Fibroblast of lung (primary cell): ENCODE measurements around the gene LRR1. TPM values are rescaled to one million over a fixed set of nuclear protein-coding genes. Genes with fewer than 3 reads are reported as not detected.

Source experiments
- DNase-seq, 2 donors: peaks; one replicate each; pipeline versions ENCODE4 v3.0.0 to v3.0.0-alpha.2; 2010; ENCODE audit warnings: low read depth in 2 of 2
- H2AFZ ChIP-seq: 2 replicates; pipeline ENCODE4 v1.5.1; 2012; ENCODE audit warnings: low read length, control low read depth, inconsistent platforms
- H3K27ac ChIP-seq: 2 replicates; pipeline ENCODE4 v1.5.1; 2011; ENCODE audit warnings: low read length, control low read depth; ENCODE audit not compliant: insufficient read depth
- H3K27me3 ChIP-seq: 2 replicates; pipeline ENCODE4 v1.5.1; 2011; ENCODE audit warnings: mild to moderate bottlenecking, low read length; ENCODE audit not compliant: control insufficient read depth, insufficient read depth
- H3K36me3 ChIP-seq: 2 replicates; pipeline ENCODE4 v1.5.1; 2011; ENCODE audit warnings: low read length; ENCODE audit not compliant: control insufficient read depth, insufficient read depth
- H3K4me1 ChIP-seq: 2 replicates; pipeline ENCODE4 v1.5.1; 2011; ENCODE audit warnings: low read length; ENCODE audit not compliant: control insufficient read depth, insufficient read depth; ENCODE audit errors: extremely low read depth
- H3K4me2 ChIP-seq: 2 replicates; pipeline ENCODE4 v1.5.1; 2011; ENCODE audit warnings: low read length, control low read depth; ENCODE audit not compliant: insufficient read depth; ENCODE audit errors: extremely low read depth
- H3K4me3 ChIP-seq, 4 experiments: fragments of 200-600 bp in 1 of 4; sonication (generic) in 1 of 4; replicated peaks in 1 of 4; 2 replicates each; pipeline ENCODE4 v1.5.1; 2011 to 2016; ENCODE audit warnings: low read length in 4 of 4, low read depth in 3 of 4, mild to moderate bottlenecking in 3 of 4, control low read depth in 2 of 4, inconsistent platforms in 1 of 4, mixed read lengths in 1 of 4; ENCODE audit not compliant: insufficient read depth in 1 of 4; ENCODE audit errors: control extremely low read depth in 1 of 4
- H3K79me2 ChIP-seq: 2 replicates; pipeline ENCODE4 v1.5.1; 2012; ENCODE audit warnings: mild to moderate bottlenecking, low read length, inconsistent platforms; ENCODE audit not compliant: control insufficient read depth, insufficient read depth
- H3K9ac ChIP-seq: 2 replicates; pipeline ENCODE4 v1.5.1; 2011; ENCODE audit warnings: mild to moderate bottlenecking, low read length, control low read depth; ENCODE audit not compliant: insufficient read depth
- H3K9me3 ChIP-seq: 2 replicates; pipeline ENCODE4 v1.5.1; 2012; ENCODE audit warnings: low read depth, low read length; ENCODE audit not compliant: control insufficient read depth, insufficient read depth
- H4K20me1 ChIP-seq: 2 replicates; pipeline ENCODE4 v1.5.1; 2011; ENCODE audit warnings: low read length; ENCODE audit not compliant: control insufficient read depth, insufficient read depth; ENCODE audit errors: extremely low read depth
- EZH2 ChIP-seq: IDR thresholded peaks from 2 replicates; pipeline ENCODE4 v1.5.1; 2012; ENCODE audit warnings: low read length, control low read depth, mild to moderate bottlenecking; ENCODE audit errors: missing control alignments
- polyA plus RNA-seq, 2 donors: library from polyadenylated mRNA; depleted of rRNA in 1 of 2; stranded (reverse) in 1 of 2; unstranded in 1 of 2; fragments of >200 nt; gene quantifications; 2 replicates each; pipeline ENCODE4 v1.2.1, GENCODE V29; 2011 to 2012; ENCODE audit warnings: missing spikeins in 1 of 2
- total RNA-seq: library from RNA; depleted of rRNA; stranded (reverse); fragments of >200 nt; gene quantifications from 2 replicates; pipeline ENCODE4 v1.2.1, GENCODE V29; 2014
- TF ChIP-seq, protein P1 (sequence below), 2 donors: IDR thresholded peaks in 1 of 2; conservative IDR thresholded peaks in 1 of 2; 1 replicate in 1 of 2; 2 replicates in 1 of 2; pipeline ENCODE4 v1.5.1; 2011 to 2012; ENCODE audit warnings: low read length in 2 of 2, control low read depth in 1 of 2, inconsistent platforms in 1 of 2, low read depth in 1 of 2, mild to moderate bottlenecking in 1 of 2

The LRR1 gene
- total and polyA plus RNA-seq, 2 donors (not counting 1 experiment from before 2014, with no cell fraction given): 10.7 to 10.9 TPM

GRCh38 chr14:49607583-49607982 is 8.8 kb downstream of the LRR1 start:
- no peaks in the 10 kb centered on the region for H3K27me3 ChIP-seq
- H3K4me2 ChIP-seq: no peak overlapping the region
- peaks cover 1% of the 10 kb centered on the region for H3K36me3 ChIP-seq
- no peak overlapping the region for H3K27ac ChIP-seq
- no peak overlapping the region for H3K4me3 ChIP-seq
- no peaks in the 10 kb centered on the region for H4K20me1 ChIP-seq
- H3K9ac ChIP-seq: no peak overlapping the region
- no peak for DNase-seq
- H2AFZ ChIP-seq: no peak overlapping the region
- peaks cover 13% of the 10 kb centered on the region for H3K79me2 ChIP-seq
- TF ChIP-seq, protein P1, sequence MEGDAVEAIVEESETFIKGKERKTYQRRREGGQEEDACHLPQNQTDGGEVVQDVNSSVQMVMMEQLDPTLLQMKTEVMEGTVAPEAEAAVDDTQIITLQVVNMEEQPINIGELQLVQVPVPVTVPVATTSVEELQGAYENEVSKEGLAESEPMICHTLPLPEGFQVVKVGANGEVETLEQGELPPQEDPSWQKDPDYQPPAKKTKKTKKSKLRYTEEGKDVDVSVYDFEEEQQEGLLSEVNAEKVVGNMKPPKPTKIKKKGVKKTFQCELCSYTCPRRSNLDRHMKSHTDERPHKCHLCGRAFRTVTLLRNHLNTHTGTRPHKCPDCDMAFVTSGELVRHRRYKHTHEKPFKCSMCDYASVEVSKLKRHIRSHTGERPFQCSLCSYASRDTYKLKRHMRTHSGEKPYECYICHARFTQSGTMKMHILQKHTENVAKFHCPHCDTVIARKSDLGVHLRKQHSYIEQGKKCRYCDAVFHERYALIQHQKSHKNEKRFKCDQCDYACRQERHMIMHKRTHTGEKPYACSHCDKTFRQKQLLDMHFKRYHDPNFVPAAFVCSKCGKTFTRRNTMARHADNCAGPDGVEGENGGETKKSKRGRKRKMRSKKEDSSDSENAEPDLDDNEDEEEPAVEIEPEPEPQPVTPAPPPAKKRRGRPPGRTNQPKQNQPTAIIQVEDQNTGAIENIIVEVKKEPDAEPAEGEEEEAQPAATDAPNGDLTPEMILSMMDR (conservative IDR thresholded peaks at IDR 0.05 in 1 of 2, IDR thresholded peaks at IDR 0.05 in 1 of 2; ENCODE audit: low read depth in 1 of 2, low read length in 2 of 2): no peak
- no peak for TF ChIP-seq EZH2
- no peaks in the 10 kb centered on the region for H3K4me1 ChIP-seq
- H3K9me3 ChIP-seq: no peaks in the 10 kb centered on the region

GRCh38 chr14:49612251-49612650 is 13.5 kb downstream of the LRR1 start:
- Histone ChIP-seq H4K20me1 (no peaks in the 10 kb centered on the region), H3K9me3 (no peaks in the 10 kb centered on the region), H3K9ac (no peak overlapping the region), H3K27ac (no peak overlapping the region), H3K4me2 (no peak overlapping the region), H3K79me2 (peaks cover 11% of the 10 kb centered on the region), H3K36me3 (peaks cover 3% of the 10 kb centered on the region), H3K4me1 (peaks cover 5% of the 10 kb centered on the region), H3K4me3 (no peak overlapping the region), H2AFZ (no peak overlapping the region), H3K27me3 (no peaks in the 10 kb centered on the region)
- DNase-seq: no peak
- TF ChIP-seq EZH2: no peak
- TF ChIP-seq, protein P1 (conservative IDR thresholded peaks at IDR 0.05 in 1 of 2, IDR thresholded peaks at IDR 0.05 in 1 of 2; ENCODE audit: low read depth in 1 of 2, low read length in 2 of 2): no peak

DNA sequence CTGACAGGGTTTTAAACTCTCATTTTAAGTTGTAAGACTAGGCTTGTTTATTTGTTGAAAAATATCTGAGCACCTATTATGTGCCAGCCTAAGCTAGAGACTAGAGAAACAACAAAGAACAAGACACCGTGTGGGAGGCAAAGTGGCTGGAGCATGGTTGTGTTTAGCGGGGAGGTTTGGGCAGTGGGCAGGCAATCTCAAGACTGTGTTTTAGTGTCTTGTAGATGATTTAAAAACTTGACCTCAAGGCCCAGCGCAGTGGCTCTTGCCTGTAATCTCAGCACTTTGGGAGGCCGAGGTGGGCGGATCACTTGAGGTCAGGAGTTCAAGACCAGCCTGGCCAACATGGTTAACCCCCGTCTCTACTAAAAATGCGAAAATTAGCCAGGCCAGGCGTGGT is 13.9 kb downstream of the LRR1 start:
- Histone ChIP-seq H3K4me3 (no peak overlapping the region), H3K27ac (no peak overlapping the region), H3K4me1 (peaks cover 5% of the 10 kb centered on the region), H4K20me1 (no peaks in the 10 kb centered on the region), H3K9ac (no peak overlapping the region), H3K36me3 (peaks cover 1% of the 10 kb centered on the region), H3K79me2 (peaks cover 11% of the 10 kb centered on the region), H3K27me3 (no peaks in the 10 kb centered on the region), H3K4me2 (no peak overlapping the region), H2AFZ (no peak overlapping the region), H3K9me3 (no peaks in the 10 kb centered on the region)
- no peak for DNase-seq
- TF ChIP-seq, protein P1 (conservative IDR thresholded peaks at IDR 0.05 in 1 of 2, IDR thresholded peaks at IDR 0.05 in 1 of 2; ENCODE audit: low read depth in 1 of 2, low read length in 2 of 2): no peak
- TF ChIP-seq EZH2: no peak
